IPS-NIHi11 (cell line): ENCODE data around the gene GCNT2.
A peak's percentile ranks its signal among the peaks of the same experiment; 100 is the strongest.
"Not testable (repeated sequence)": the region's sequence is repeated elsewhere in the genome, so short reads cannot be mapped to it uniquely, and the experiment has no call there.

ENCODE experiments used
- DNase-seq: peaks from one replicate; pipeline ENCODE4 v3.0.0; 2012; ENCODE audit warnings: mixed read lengths, low spot score

The GCNT2 gene

DNA sequence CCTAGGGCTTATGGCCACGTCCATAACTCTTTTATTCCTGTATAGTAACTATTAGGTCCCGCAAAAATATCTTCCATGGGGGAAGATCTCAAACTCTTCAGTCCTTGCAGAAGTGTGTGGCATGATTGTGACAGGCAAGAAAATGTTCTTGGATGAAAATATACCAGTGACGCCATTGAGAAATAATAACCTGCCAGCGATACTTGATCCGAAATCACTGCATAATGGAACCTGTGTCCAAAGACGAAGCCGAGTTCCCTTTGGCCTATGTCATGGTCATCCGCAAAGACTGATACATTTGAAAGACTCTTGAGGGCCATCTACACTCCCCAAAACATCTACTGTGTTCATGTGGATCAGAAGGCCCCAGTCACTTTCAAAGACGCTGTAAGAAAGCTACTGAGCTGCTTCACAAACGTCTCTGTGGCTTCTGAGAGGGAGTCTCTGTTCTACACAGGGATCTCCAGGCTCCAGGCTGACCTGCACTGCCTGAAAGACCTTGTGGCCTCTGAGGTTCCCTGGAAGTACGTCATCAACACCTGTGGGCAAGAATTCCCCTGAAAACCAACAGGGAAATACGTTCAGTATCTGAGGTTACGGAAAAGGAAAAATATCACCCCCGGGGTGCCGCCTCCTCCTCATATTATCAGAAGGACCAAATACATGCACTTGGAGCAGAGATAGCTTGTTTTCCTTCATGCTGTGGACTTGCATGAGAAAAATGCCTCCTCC is 6.9 kb upstream of the GCNT2 start:
- DNase-seq = no peak

DNA sequence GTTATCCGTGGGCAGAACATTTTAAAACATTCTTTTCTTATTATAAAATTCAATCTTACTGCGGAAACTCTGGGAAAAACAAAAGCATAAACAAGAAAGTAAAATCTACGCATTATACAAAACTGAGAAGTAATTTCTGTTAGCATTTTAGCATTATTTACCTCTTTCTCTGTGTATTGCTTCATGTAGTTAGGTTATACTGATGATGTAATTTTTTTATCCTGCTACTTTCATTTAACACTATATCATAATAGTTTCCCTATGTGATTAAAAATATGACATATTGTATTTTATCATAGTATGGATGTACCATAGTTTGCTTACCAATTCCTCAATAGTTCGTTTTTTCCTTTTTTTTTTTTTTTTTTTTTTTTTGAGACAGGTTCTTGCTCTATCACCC is 4.2 kb upstream of the GCNT2 start:
- no peak for DNase-seq

DNA sequence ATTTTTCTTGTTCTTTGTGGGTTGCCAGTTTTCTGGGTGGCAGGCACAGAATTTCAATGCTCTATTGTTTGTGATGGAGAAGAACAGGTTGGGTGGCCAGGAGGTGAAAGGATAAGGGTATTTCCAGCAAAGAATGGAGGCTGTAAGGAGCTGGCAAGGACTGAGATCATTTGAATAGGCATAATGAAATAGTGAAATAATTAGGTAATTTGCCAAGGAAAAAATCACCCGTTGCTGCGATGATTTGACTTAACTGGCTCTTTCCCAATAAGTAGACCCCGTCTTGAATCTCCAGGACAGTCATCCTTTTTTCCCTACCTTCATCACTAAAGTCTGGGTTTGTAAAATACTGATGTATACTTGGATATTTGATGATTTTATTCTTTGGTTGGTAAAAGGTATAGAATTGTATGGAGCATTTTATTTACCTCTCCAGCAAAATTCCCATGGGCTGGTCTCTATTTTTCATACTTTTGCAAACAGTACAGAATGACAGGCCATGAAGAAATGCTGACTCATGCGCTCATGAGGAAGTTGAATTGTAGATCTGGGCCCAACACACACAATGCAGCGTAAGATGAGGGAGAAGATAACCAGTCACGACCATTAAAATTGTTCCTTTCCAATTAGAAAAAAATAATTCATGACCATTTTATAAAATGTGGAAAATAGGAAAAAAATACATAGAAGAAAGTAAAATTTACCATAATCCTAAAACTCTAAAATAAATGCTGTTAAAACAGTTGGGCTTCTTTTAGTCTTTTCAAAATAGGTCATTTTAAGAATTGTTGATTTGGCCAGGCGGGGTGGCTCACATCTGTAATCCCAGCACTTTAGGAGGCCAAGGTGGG is 2.4 kb upstream of the GCNT2 start:
- no peak for DNase-seq

DNA sequence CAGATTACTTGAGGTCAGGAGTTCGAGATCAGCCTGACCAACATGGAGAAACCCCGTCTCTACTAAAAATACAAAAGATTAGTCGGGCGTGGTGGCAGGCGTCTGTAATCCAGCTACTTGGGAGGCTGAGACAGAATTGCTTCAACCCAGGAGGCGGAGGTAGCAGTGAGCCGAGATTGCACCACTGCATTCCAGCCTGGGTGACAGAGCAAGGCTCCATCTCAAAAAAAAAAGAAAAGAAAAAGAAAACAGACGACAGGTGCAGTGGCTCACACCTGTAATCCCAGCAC is 1.8 kb upstream of the GCNT2 start:
- DNase-seq = not testable (repeated sequence)

DNA sequence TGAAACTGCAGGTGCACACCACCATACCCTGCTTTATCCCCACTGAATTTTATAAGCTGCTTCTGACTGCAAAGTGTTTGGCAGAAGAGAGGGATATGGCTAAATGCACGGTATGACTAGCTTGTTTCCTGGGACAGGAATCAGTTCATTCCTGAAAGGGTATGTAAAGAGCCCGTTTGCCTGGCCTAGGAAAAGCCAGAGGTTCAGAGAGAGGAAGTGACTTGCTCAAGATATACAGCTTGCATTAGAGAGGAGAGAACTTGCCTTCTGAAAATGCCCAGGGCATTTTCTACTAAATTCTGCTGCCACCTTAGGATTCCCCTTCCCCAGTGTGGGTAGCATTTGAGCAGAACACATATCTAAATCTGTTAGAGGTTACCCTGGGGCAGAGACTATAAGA is 683 bp upstream of the GCNT2 start:
- no peak for DNase-seq

DNA sequence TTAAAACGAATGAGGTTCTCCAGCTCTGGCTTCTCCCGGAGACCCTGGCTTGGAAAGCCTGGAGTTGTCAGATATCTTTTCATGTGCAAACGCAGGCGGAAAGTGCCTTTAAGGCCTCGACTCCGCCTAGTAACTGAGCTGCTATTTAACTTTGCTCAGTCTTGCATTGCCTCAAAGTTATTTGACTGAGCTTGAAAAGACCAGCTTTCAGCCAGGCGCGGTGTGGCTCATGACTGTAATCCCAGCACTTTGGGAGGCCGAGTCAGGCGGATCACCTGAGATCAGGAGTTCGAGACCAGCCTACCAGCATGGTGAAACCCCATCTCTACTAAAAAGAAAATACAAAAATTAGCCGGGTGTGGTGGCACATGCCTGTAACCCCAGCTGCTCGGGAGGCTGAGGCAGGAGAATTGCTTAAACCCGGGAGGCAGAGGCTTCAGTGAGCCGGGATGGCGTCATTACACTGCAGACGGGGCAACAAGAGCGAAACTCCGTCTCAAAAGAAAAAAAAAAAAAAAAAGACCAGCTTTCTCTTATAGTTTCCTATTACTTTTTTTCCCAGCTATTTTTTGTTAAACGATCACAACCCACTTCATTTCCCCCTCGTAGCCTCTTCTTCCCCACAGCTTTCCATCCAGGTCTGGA is 1.9 kb downstream of the GCNT2 start:
- peak; percentile 37 for DNase-seq

DNA sequence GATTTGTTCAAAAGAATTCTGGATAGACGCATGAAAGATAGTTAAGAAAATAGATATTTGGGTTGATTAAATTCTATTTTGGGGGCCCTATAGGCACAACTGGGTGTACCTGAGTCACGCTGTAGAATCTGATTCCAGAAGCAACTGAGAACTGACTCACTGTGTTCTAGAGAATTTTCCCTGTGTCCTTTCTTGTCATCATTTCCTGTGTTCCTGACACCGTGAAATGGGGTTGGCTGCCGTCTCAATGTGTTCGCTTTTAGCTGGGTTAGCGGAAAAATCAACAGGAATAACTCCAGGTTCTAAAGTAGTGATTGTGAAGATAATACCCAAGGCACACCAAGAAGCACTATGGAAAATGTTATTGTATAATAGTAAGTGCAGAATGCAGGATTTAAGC is 5.0 kb downstream of the GCNT2 start:
- no peak for DNase-seq

DNA sequence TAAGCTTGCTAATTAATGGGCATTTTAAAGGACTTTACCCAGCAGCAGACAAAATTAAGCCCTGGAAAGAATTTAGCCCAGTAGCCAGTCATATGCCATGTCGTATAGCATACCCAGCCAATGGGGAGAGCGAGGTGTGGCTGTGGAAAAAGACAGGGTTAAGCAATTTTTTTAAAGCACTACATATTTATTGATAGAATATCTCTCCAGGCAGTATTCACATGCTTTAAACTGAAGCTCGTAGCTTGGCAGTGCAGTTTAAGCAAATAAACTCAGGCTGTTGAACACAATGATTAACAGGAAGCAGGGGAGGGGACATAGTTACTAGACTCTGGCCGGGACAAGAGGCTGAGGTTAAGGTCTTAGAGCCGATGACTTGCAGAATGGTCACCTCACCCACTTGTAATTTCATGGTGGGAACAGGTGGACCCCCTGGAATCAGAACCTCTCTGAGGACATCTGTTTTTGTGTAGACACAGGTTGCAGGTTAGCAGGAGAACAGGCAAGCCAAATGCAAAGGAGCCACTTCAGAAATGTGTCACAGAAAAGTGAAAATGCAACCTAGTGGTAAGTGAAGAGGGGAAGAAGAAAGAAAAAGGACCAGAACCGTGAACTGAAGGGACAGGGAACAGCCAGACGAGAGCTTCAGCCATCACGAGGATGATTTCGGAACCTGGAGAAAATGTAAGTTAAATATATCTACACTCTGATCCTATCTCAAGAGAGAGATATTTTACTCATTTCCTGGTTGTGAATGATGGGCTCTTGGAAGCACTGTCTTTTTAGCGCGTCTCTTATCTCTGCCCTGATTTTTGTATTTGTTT is 7.2 kb downstream of the GCNT2 start:
- no peak for DNase-seq

DNA sequence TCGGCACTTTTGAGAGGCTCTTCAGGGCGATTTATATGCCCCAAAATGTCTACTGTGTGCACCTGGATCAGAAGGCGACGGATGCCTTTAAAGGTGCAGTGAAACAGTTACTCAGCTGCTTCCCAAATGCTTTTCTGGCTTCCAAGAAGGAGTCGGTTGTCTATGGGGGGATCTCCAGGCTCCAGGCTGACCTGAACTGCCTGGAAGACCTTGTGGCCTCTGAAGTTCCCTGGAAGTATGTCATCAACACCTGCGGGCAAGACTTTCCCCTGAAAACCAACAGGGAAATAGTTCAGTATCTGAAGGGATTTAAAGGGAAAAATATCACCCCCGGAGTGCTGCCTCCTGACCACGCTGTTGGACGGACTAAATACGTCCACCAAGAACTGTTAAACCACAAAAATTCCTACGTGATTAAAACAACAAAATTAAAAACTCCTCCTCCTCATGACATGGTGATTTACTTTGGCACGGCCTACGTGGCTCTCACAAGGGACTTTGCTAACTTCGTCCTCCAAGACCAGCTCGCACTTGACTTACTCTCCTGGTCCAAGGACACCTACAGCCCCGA is 8.2 kb downstream of the GCNT2 start:
- no peak for DNase-seq

DNA sequence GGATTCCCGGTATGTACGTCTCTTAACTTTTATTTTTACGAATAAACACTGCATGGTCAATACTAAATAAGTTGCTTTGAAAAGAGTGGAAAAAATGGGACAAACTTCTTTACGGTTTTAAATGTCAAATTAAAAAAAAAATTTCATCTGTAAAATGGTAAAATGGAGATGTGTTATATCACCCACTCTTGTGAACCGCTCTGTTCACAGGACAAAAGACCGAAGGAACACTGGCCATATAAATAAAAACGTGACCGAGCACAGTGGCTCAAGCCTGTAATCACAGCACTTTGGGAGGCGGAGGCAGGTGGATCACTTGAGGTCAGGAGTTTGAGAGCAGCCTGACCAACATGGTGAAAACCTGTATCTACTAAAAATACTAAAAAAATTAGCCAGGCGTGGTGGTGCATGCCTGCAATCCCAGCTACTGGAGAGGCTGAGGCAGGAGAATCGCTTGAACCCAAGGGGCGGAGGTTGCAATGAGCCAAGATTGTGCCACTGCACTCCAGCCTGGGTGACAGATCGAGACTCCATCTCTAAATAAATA is 8.8 kb downstream of the GCNT2 start:
- not testable (repeated sequence) for DNase-seq

DNA sequence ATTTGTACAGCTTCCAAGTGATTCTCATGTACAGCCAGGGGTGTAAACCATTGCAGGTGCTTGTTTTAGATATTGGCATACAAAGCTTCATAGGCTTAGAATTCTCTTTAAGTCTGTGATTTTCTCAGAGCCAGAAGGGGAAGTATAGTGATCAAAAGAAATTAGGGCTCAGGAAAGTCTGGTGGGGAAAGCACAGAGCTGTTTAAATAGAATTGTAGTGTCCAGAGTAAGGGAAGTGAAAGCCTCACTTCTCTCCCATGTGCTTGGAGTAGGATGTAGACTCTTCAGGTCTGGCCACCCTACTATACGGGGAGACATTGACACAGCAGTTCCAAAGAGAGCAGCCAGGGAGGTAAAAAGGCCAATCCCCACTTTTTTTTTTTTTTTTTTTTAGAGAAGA is 10.4 kb downstream of the GCNT2 start:
- no peak for DNase-seq

DNA sequence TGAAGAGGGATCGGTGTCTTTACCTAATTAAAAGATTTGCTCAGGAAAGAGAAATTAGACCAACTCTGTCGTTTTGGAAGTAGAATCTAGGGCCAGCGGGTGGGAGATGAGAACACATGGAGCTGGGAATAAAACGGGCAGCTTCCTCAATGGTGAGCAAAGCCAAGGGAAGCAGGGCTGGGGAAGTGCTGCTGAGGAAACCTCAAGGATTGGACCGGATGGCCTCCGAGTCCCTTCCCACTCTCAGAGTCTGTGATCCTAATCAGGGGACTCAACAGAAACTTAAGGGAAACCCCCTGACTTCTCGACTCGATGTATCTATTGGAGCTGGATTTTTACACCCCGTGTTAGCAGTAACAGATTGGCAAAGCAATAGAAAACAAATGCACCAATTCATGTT is 10.8 kb downstream of the GCNT2 start:
- no peak for DNase-seq

DNA sequence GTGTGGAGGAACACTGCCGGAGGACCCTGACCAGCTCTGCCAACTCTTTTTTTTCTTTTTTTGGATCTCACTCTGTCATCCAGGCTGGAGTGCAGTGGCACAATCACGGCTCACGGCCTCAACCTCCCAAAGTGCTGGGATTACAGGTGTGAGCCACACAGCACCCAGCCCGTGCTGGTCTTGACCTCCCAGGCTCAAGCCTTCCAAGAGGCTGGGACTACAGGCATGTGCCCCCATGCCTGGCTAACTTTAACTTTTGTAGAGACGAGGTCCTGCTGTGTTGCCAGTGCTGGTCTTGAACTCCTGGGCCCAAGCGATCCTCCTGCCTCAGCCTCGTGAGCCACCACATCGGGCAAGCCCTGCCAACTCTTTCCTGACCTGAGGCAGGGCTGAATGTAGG is 11.2 kb downstream of the GCNT2 start:
- DNase-seq = no peak

DNA sequence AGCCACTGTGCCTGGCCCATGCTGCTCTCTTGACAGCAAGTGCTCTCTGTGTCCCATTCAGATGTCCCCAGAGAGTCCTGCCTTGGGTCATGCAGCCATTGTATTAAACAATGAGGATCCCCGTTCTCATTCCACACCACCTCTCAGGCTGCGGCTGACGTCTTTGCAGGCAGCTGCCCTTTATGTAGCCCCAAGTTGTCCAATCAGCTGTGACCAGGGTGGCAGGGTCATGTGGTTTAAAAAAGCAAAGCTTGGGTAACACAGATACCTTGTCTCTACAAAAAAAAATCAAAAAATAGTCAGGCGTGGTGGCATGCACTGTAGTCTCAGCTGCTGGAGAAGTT is 13.2 kb downstream of the GCNT2 start:
- no peak for DNase-seq

DNA sequence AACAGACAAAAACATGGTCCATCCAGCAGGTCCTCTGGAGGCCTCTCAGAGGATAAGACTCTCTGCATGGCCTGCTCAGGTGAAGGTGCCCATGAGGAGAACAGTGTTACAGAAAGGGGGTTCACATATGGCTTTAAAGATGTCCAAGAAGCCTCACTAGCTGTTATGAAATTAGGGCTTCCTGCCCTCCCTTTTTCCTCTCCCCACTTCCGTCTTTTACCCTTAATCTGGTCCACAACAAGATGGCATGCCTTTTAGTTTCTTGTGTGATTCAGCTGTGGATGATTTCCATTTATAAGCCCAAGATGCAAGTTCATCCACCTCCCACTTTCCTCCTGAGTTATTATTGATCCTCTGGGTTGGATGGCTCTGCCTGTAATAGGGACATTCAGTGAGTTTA is 14.0 kb downstream of the GCNT2 start:
- no peak for DNase-seq

DNA sequence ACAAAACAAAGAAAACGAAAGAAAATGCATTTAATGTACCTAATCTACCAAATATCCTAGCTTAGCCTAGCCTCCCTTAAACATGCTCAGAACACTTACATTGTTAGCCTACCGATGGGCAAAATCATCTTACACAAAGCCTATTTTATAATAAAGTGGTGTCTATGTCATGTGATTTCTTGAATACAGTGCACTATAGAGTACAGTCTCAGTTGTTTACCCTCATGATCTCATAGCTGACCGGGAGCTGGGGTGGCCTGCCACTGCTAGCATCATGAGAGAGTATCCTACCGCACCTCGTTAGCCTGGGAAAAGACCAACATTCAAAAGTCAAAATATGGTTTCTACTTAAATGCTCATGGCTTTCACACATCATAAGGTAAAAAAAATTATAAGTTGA is 16.6 kb downstream of the GCNT2 start:
- DNase-seq = no peak

DNA sequence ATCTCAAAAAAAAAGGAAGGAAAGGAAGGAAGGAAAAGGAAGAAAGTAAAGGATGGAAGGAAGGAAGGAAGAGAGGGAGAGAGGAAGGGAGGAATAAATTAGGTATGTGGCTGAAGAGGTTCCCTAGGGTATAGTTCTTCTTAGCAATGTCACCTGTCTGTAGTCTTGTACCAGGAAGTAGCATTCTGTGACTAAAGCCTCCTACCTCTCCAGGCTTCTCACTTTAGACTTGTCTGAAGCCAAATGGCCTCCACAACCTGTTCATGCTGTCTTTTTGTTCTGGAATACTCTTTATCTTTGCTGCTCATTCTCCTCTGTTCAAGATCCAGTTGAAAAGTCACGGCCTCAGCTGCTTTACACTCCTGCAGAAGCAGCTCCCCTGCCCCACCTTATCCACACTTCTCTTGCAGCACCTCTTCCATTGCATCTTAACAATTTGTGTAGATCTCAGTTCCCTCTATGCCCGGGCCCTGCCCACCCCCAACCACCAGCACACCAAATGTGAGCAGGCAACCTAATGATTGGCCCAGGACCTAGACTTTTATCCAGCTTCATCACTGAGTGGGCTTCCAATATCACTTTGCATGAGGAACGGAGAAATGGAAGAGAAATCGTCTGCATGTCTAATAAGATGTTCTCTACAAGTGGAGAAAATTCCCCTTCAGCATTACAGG is 19.1 kb downstream of the GCNT2 start:
- DNase-seq = no peak

DNA sequence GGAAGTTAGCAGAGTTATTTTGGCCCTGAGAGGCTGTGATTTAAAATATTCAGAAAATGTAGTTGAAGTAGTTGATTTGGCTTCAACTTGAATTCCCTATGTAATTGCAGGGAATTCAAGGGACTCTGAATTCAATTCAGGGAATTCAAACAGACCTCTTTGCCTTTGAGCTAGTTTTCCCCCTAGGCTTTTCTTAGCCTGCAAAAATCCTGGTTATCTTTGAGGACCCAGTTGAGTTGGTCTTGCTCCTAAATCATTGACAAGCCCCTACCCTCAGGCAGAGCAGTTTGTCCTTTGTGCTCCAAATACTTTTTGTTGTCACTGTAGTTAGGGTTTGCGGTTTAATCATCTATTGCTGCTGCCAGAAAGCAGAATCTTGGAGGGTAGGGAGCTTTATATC is 20.4 kb downstream of the GCNT2 start:
- no peak for DNase-seq

DNA sequence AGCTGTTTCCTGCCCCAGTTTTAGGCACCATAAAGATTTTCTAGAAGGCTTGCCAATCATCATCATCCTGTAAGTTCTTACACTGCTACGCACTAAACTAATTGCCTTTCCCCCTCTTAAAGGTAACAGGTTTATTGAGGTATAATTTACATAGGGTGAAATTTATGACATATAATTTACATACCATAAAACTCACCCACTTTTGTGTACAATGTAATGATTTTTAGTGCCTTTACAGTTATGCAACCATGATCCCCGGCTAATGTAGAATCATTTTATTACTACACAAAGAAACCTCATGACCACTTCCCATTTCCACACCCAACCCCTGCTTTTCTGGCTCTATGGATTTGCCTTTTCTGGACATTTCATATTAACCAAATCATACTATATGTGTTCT is 21.1 kb downstream of the GCNT2 start:
- DNase-seq = no peak

DNA sequence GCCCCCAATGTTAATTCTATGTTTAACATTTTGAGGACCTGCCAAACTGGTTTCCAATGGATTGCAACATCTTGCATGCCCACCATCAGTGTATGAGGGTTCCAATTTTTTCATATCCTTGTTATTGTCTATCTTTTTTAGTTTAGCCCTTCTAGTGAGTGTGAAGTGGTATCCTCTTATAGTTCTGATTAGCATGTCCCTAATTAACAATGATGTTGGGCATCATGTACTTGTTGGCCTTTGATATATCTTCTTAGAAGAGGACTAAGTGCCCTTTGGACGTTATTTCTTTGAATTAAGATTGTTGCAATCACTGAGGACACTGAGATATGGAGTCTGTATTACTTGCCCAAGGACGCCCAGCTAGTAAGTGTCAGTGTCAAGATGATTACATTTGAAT is 22.3 kb downstream of the GCNT2 start:
- DNase-seq = no peak

DNA sequence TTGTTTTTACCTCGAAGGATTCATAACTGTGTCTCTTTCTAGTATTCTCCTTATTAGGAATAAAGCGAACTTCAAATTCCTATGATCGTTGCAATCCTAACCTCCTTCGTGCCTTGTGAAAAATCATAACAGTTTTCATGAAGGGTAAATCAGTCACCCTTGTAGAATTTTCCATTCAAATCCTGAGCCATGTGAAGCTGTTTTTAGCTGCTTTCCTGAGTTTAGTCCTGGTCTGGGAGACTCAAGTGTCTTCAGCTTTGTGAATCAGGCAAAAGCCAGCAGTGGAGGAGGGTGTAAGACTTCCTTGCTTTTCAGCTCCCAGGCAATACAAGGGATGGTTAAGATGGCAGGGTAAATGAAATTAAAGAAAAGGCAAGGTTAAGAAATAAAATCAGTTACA is 24.3 kb downstream of the GCNT2 start:
- DNase-seq = no peak
